Hepatocyte (in vitro differentiated cells): Measurements from ENCODE around the gene FAM24A.
"Not testable (repeated sequence)": the region's sequence is repeated elsewhere in the genome, so short reads cannot be mapped to it uniquely, and the experiment has no call there.

Experiments
- CTCF ChIP-seq: fragments of 200-600 bp; sonication (generic); IDR thresholded peaks from 2 replicates; pipeline ENCODE4 v1.5.1; 2016; ENCODE audit warnings: antibody characterized with exemption, mild to moderate bottlenecking; ENCODE audit not compliant: poor library complexity
- EZH2 ChIP-seq: fragments of 200-600 bp; sonication (generic); IDR thresholded peaks from 2 replicates; pipeline ENCODE4 v1.6.1; 2016; ENCODE audit warnings: antibody characterized with exemption, mild to moderate bottlenecking, borderline replicate concordance

- not testable (repeated sequence) for TF ChIP-seq CTCF, EZH2
These were observed 6.5 kb upstream of the FAM24A start for GRCh38 chr10:122903861-122904260.
